C4-2B (cell line): Measurements from ENCODE around the gene PPP1R11.

Experiments used
- H3K27ac ChIP-seq: fragments of 450-650 bp; 2 replicates; pipeline ENCODE4 v1.5.1; 2017
- CTCF ChIP-seq: fragments of 450-650 bp; conservative IDR thresholded peaks from 2 replicates; pipeline ENCODE4 v1.5.1; 2017; ENCODE audit warnings: mild to moderate bottlenecking
- ZFX ChIP-seq: fragments of 450-650 bp; IDR thresholded peaks from 2 replicates; pipeline ENCODE4 v1.6.1; 2017

PPP1R11 gene

DNA sequence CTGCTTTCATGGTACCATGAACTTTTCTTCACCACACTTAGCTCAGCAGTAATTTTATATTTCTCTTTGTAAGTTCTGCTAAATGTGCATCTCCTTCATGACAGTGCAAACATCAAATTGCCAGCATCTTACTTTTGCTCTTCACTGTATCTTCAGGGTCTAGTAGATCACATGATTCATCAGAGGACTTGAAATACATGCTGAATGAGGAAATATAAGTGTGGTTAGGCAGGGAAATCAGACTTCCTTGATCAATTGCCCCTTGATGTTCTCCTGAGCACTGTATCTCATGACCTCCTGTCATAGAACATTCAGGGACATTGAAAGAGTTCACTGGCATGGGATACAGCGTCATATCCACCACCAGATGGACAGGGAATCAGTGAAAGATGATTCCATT lies 31.2 kb upstream of the PPP1R11 start:
- H3K27ac ChIP-seq: no peak overlapping the region
- TF ChIP-seq CTCF: no peak
- no peak for TF ChIP-seq ZFX

DNA sequence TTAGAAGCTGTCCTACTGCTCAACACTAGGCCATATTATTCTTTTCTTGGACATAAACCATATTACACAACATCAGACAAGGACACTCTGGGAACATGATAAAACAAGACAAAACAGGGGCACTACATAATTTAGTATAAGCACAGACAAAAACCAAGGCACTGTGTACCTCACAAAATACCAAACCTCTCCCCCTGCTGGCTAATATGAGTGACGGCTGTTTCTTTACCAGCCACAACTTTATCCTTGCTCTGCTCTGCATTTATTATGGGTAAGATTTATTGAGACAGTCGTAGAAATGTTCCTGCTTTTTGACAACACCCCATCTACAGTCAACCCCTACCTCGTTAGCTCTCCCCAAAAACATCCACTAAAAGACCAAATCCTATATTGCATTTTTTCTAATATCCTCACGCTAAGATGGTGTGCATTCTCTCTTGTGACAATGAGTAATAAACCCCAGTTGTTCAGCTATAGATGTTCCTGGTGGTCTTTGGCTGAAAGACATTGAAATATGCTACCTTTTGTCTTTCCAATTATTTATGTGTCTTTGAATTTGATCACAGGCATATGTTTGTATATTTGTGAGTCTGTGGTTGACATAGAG lies 29.7 kb upstream of the PPP1R11 start:
- H3K27ac ChIP-seq: no peak overlapping the region
- TF ChIP-seq ZFX (no peak), CTCF (peak; percentile 74)

DNA sequence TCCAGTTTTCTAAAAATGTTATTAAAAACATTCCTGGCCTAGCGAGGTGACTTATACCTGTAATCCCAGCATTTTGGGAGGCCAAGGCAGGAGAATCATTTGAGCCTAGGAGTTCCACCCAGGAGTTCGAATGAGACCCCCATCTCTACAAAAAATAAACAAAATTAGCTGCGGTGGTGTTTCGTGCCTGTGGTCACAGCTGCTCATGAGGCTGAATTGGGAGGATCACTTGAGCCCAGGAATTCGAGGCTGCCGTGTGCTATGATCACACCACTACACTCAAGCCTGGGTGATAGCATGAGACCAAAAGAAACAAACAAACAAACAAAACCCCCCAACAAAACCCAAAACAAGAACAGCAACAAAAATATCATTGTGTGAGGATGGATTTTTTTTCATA lies 25.8 kb upstream of the PPP1R11 start:
- no peak for TF ChIP-seq ZFX

GRCh38 chr6:30041821-30042220 lies 25.2 kb upstream of the PPP1R11 start:
- no peak overlapping the region for H3K27ac ChIP-seq
- TF ChIP-seq ZFX (no peak), CTCF (no peak)

More for the DNA sequence above, 25.8 kb upstream of the PPP1R11 start:
- H3K27ac ChIP-seq: no peak overlapping the region

GRCh38 chr6:30042476-30042875 lies 24.5 kb upstream of the PPP1R11 start:
- H3K27ac ChIP-seq: no peak overlapping the region
- TF ChIP-seq ZFX: no peak
- no peak for TF ChIP-seq CTCF

DNA sequence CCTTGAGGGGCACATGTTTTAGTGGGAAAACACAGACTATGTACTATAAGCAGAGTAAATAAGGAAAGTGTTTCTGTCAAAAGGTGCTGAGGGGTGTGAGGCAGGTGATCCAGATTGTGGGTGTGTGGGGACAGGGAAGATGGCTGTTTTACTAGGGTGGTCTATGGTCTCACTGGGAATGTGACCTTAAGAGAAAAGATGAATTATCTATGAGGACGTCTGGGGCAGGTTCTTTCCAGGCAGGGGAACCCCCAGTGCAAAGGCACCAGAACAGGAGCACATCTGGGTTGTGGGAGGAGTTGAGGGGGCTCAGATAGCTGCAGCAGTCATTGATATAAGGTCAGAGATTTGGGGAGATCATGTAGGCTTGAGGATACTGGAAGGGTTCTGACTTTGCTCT lies 24.1 kb upstream of the PPP1R11 start:
- H3K27ac ChIP-seq: no peak overlapping the region
- no peak for TF ChIP-seq ZFX

DNA sequence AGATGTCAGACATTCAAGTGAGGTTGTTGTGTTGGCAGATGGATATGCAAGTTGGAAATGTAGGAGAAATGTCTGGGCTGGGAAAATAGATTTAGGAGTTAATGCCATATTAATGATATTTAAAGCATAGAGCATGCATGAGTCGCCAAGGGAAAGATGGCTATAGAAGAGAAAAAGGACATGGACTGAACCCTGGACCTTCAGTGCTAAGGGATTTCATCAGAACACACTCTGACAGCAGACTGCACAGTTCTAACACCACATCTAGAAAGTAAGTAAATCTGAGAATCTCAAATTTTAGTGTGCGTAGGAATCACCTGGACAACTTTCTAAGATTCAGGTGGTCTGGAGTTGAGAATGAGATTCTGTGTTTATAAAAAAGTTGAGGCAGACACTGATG lies 23.3 kb upstream of the PPP1R11 start:
- TF ChIP-seq ZFX (no peak), CTCF (no peak)

DNA sequence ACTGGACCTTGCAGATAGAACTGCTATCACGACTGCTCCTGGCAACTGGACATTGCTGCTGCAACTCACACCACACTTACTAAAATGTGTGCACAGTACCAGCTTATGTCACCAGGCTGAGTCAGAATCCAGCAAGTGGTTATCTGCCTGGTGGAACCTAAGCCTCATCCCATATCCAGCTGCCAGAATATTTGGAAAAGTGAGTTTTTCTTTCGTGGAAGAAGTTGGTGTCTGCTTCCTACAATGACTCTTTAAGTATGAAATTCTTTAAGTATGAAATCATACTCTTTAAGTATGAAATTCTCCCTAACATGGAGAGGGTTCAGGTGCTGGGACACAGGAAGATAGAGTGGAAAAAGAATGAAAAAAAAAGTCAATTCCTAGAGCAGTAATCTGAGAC lies 22.4 kb upstream of the PPP1R11 start:
- no peak overlapping the region for H3K27ac ChIP-seq

More for the DNA sequence above, 23.3 kb upstream of the PPP1R11 start:
- H3K27ac ChIP-seq: no peak overlapping the region

More for the DNA sequence above, 22.4 kb upstream of the PPP1R11 start:
- TF ChIP-seq ZFX (no peak), CTCF (no peak)
